Measurements from ENCODE around the gene IL3RA.

DNA sequence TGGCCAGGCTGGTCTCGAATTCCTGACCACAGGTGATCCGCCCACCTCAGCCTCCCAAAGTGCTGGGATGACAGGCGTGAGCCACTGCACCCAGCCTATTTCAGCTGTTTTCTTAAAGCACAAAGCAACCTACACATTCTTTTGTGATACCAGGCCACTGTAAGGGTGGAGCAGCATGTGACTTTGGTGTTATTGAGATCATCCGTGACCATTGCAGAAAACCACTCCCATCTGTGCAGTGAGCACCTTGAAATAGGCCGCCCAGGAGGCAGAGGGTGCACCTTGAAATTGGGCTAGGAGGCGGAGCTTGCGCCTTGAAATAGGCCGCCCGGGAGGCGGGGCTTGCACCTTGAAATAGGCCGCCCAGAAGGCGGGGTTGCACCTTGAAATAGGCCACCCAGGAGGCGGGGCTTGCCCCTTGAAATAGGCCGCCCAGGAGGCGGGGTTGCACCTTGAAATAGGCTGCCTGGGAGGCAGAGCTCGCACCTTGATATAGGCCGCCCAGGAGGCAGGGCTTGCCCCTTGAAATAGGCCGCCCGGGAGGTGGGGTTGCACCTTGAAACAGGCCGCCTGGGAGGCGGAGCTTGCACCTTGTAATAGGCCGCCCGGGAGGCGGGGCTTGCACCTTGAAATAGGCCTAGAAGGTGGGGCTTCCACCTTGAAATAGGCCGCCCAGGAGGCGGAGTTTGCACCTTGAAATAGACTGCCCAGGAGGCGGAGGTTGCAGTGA, 64.3 kb downstream of the IL3RA start:
- TF ChIP-seq, protein P1, sequence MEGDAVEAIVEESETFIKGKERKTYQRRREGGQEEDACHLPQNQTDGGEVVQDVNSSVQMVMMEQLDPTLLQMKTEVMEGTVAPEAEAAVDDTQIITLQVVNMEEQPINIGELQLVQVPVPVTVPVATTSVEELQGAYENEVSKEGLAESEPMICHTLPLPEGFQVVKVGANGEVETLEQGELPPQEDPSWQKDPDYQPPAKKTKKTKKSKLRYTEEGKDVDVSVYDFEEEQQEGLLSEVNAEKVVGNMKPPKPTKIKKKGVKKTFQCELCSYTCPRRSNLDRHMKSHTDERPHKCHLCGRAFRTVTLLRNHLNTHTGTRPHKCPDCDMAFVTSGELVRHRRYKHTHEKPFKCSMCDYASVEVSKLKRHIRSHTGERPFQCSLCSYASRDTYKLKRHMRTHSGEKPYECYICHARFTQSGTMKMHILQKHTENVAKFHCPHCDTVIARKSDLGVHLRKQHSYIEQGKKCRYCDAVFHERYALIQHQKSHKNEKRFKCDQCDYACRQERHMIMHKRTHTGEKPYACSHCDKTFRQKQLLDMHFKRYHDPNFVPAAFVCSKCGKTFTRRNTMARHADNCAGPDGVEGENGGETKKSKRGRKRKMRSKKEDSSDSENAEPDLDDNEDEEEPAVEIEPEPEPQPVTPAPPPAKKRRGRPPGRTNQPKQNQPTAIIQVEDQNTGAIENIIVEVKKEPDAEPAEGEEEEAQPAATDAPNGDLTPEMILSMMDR (IDR thresholded peaks at IDR 0.05; ENCODE audit: insufficient read depth, low read length, poor library complexity, severe bottlenecking), result no peak
- no peak for TF ChIP-seq EZH2phosphoT487 (conservative IDR thresholded peaks at IDR 0.05; ENCODE audit: low read length)
